HepG2 (cell line): Measurements from ENCODE around the gene ABHD4. TPM values are rescaled to one million over a fixed set of nuclear protein-coding genes. Genes with fewer than 3 reads are reported as not detected.

Experiments
- NONO ChIP-seq, 2 experiments: fragments of 450-650 bp in 1 of 2; sonication (generic) in 1 of 2; formaldehyde crosslinking in 1 of 2; IDR thresholded peaks in 1 of 2; conservative IDR thresholded peaks in 1 of 2; 2 replicates each; pipeline versions ENCODE4 v1.6.1 to v1.8.0; 2017 to 2022; ENCODE audit warnings: mild to moderate bottlenecking in 1 of 2, missing genetic modification reagents in 1 of 2, moderate library complexity in 1 of 2
- POGZ ChIP-seq: sonication (generic); formaldehyde crosslinking; IDR thresholded peaks from 2 replicates; pipeline ENCODE4 v1.4.0; 2020; ENCODE audit warnings: mild to moderate bottlenecking, missing genetic modification reagents
- STAT5B ChIP-seq: sonication (generic); formaldehyde crosslinking; IDR thresholded peaks from 2 replicates; pipeline ENCODE4 v1.4.0; 2020; ENCODE audit warnings: missing genetic modification reagents
- TARDBP ChIP-seq: sonication (generic); formaldehyde crosslinking; IDR thresholded peaks from 2 replicates; pipeline ENCODE4 v1.8.0; 2022; ENCODE audit warnings: mild to moderate bottlenecking, missing genetic modification reagents
- THAP11 ChIP-seq: IDR thresholded peaks from 2 replicates; pipeline ENCODE4 v1.6.1; 2016; ENCODE audit warnings: missing biosample characterization, missing genetic modification reagents
- YEATS4 ChIP-seq: sonication (generic); formaldehyde crosslinking; IDR thresholded peaks from 2 replicates; pipeline ENCODE4 v1.4.0; 2020; ENCODE audit warnings: missing genetic modification reagents, borderline replicate concordance
- ZFP36L1 ChIP-seq: sonication (generic); formaldehyde crosslinking; IDR thresholded peaks from 2 replicates; pipeline ENCODE4 v1.8.0; 2022; ENCODE audit warnings: mild to moderate bottlenecking, missing genetic modification reagents, moderate library complexity
- ZMAT3 ChIP-seq: sonication (generic); formaldehyde crosslinking; conservative IDR thresholded peaks from 2 replicates; pipeline ENCODE4 v1.7.0; 2021; ENCODE audit warnings: missing genetic modification reagents
- ZNF263 ChIP-seq: sonication (generic); formaldehyde crosslinking; IDR thresholded peaks from 2 replicates; pipeline ENCODE4 v1.4.0; 2020; ENCODE audit warnings: missing genetic modification reagents
- ZNF30 ChIP-seq: sonication (generic); formaldehyde crosslinking; IDR thresholded peaks from 2 replicates; pipeline ENCODE4 v1.5.0; 2020; ENCODE audit warnings: mild to moderate bottlenecking, missing genetic modification reagents
- ZNF430 ChIP-seq: sonication (generic); formaldehyde crosslinking; IDR thresholded peaks from 2 replicates; pipeline ENCODE4 v1.9.0; 2021; ENCODE audit warnings: mild to moderate bottlenecking, missing genetic modification reagents
- ZNF598 ChIP-seq: sonication (generic); formaldehyde crosslinking; IDR thresholded peaks from 2 replicates; pipeline ENCODE4 v1.5.1; 2020; ENCODE audit warnings: mild to moderate bottlenecking, missing genetic modification reagents, borderline replicate concordance
- ZNF768 ChIP-seq: sonication (generic); formaldehyde crosslinking; IDR thresholded peaks from 2 replicates; pipeline ENCODE4 v1.4.0; 2020; ENCODE audit warnings: missing genetic modification reagents
- ZNF777 ChIP-seq: sonication (generic); formaldehyde crosslinking; IDR thresholded peaks from 2 replicates; pipeline ENCODE4 v1.4.0; 2020; ENCODE audit warnings: missing genetic modification reagents
- ZNF891 ChIP-seq: sonication (generic); formaldehyde crosslinking; IDR thresholded peaks from 2 replicates; pipeline ENCODE4 v1.5.0; 2020; ENCODE audit warnings: mild to moderate bottlenecking, missing genetic modification reagents
- polyA plus RNA-seq, 8 experiments: library from polyadenylated mRNA; depleted of rRNA in 3 of 8; stranded (reverse) in 7 of 8; unstranded in 1 of 8; fragments of >200 nt; fragmentation: Illumina TruSeq in 4 of 8; extraction: Trizol in 4 of 8; gene quantifications; 2 replicates each; pipeline versions ENCODE4 v1.2.1 to v1.2.3, GENCODE V29; 2011 to 2016; ENCODE audit warnings: low read depth in 4 of 8, missing spikeins in 1 of 8, mixed read lengths in 1 of 8; ENCODE audit not compliant: insufficient read depth in 1 of 8
- total RNA-seq, 5 experiments: library from RNA; depleted of rRNA; stranded (reverse); fragments of >200 nt; fragmentation: Illumina TruSeq; extraction: Trizol; gene quantifications; 2 replicates each; pipeline ENCODE4 v1.2.3, GENCODE V29; 2016; ENCODE audit warnings: low read depth in 1 of 5
- TF ChIP-seq, protein P1 (sequence below): sonication (generic); formaldehyde crosslinking; IDR thresholded peaks from 2 replicates; pipeline ENCODE4 v1.5.0; 2020; ENCODE audit warnings: mild to moderate bottlenecking, low read depth, missing genetic modification reagents, borderline replicate concordance
- TF ChIP-seq, protein P2 (sequence below): sonication (generic); formaldehyde crosslinking; IDR thresholded peaks from 2 replicates; pipeline ENCODE4 v1.8.0; 2022; ENCODE audit warnings: mild to moderate bottlenecking, missing genetic modification reagents, borderline replicate concordance
- TF ChIP-seq, protein P3 (sequence below): sonication (generic); formaldehyde crosslinking; IDR thresholded peaks from 2 replicates; pipeline ENCODE4 v1.8.1; 2023; ENCODE audit warnings: missing genetic modification reagents, inconsistent platforms, borderline replicate concordance
- TF ChIP-seq, protein P4 (sequence below), 2 experiments: sonication (generic) in 1 of 2; formaldehyde crosslinking in 1 of 2; IDR thresholded peaks; 2 replicates each; pipeline versions ENCODE4 v1.5.1 to v1.6.1; 2011 to 2020; ENCODE audit warnings: borderline replicate concordance in 1 of 2, low read depth in 1 of 2, low read length in 1 of 2, mild to moderate bottlenecking in 1 of 2, missing genetic modification reagents in 1 of 2, moderate library complexity in 1 of 2
- TF ChIP-seq, protein P5 (sequence below): IDR thresholded peaks from 2 replicates; pipeline ENCODE4 v1.6.1; 2016; ENCODE audit warnings: missing compliant biosample characterization, missing genetic modification reagents, borderline replicate concordance

The ABHD4 gene
- total and polyA plus RNA-seq, 2 of the 13 experiments (the other 11 are each of a cell fraction or from before 2014, with no cell fraction given) = 16.1 to 47.5 TPM

DNA sequence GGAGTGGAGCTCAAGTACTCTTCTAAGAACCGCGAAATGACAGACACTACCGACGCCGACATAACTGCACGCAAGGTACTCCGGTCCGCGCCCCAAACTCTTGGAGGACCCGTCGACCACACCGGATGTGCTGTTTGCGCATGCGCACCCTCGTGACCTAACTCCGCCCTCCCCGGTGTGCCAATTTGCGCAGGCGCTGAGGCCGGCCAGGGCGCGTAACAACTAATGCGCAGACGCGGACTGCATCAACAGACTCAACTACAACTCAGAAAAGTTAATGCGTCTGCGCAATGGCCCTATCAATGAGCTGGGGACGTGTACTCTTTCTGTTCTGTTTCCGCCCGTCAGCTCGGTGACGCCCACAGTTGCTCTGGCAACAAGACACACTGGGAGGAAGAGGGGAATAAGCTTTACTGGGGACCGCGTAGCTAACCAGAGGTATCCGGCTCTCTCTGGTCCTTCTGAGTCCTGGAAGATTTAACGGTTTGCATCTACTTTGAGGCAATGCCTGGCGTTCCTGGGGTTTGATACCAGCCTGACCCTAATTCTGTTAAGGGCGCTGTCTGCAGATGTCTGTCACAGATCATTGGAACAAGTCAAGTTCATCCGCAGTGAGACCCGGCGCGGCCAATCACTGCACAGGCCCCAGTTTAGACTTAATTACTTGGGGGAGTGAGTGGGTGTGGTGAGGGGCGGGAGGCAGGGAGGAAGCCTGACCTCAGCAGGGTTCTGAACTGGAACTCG, 8.8 kb upstream of the ABHD4 start, which contains the start of gene DAD1 (continued):
- TF ChIP-seq, protein P1, sequence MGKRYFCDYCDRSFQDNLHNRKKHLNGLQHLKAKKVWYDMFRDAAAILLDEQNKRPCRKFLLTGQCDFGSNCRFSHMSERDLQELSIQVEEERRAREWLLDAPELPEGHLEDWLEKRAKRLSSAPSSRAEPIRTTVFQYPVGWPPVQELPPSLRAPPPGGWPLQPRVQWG (CRISPR knock-in tag) = no peak
- TF ChIP-seq, protein P2, sequence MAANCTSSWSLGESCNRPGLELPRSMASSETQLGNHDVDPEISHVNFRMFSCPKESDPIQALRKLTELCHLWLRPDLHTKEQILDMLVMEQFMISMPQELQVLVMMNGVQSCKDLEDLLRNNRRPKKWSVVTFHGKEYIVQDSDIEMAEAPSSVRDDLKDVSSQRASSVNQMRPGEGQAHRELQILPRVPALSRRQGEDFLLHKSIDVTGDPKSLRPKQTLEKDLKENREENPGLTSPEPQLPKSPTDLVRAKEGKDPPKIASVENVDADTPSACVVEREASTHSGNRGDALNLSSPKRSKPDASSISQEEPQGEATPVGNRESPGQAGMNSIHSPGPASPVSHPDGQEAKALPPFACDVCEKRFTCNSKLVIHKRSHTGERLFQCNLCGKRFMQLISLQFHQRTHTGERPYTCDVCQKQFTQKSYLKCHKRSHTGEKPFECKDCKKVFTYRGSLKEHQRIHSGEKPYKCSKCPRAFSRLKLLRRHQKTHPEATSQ (CRISPR knock-in tag) = no peak
- TF ChIP-seq, protein P3, sequence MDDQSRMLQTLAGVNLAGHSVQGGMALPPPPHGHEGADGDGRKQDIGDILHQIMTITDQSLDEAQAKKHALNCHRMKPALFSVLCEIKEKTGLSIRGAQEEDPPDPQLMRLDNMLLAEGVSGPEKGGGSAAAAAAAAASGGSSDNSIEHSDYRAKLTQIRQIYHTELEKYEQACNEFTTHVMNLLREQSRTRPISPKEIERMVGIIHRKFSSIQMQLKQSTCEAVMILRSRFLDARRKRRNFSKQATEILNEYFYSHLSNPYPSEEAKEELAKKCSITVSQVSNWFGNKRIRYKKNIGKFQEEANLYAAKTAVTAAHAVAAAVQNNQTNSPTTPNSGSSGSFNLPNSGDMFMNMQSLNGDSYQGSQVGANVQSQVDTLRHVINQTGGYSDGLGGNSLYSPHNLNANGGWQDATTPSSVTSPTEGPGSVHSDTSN = no peak
- TF ChIP-seq STAT5B (CRISPR knock-in tag) = 0 out of 2 replicates have a peak, but pooled peaks have one; percentile 74
- peak; percentile 93 for TF ChIP-seq ZMAT3 (CRISPR knock-in tag)
- peak; percentile 52; the same call in 1 of the 2 replicates for TF ChIP-seq ZNF263 (CRISPR knock-in tag)
- peak; percentile 96; the same call in 1 of the 2 replicates for TF ChIP-seq ZNF598 (CRISPR knock-in tag)
- TF ChIP-seq THAP11 = peak; percentile 94
- TF ChIP-seq, protein P4, sequence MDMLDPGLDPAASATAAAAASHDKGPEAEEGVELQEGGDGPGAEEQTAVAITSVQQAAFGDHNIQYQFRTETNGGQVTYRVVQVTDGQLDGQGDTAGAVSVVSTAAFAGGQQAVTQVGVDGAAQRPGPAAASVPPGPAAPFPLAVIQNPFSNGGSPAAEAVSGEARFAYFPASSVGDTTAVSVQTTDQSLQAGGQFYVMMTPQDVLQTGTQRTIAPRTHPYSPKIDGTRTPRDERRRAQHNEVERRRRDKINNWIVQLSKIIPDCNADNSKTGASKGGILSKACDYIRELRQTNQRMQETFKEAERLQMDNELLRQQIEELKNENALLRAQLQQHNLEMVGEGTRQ (IDR thresholded peaks at IDR 0.05; ENCODE audit: low read depth, low read length) = peak; percentile 70
- TF ChIP-seq, protein P4 (CRISPR knock-in tag; IDR thresholded peaks at IDR 0.05; ENCODE audit: borderline replicate concordance) = peak; percentile 85; the same call in 1 of the 2 replicates
- TF ChIP-seq ZFP36L1 (CRISPR knock-in tag) = peak; percentile 41; the same call in 1 of the 2 replicates
- no peak; the same call in 1 of the 2 replicates for TF ChIP-seq TARDBP (CRISPR knock-in tag)
- TF ChIP-seq, protein P5, sequence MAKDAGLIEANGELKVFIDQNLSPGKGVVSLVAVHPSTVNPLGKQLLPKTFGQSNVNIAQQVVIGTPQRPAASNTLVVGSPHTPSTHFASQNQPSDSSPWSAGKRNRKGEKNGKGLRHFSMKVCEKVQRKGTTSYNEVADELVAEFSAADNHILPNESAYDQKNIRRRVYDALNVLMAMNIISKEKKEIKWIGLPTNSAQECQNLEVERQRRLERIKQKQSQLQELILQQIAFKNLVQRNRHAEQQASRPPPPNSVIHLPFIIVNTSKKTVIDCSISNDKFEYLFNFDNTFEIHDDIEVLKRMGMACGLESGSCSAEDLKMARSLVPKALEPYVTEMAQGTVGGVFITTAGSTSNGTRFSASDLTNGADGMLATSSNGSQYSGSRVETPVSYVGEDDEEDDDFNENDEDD (CRISPR knock-in tag) = peak; percentile 45; the same call in 1 of the 2 replicates
- peak; percentile 68 for TF ChIP-seq ZNF768 (CRISPR knock-in tag)
- peak; percentile 60 for TF ChIP-seq POGZ (CRISPR knock-in tag)
- TF ChIP-seq NONO (IDR thresholded peaks at IDR 0.05) = no peak
- peak; percentile 82; the same call in 1 of the 2 replicates for TF ChIP-seq NONO (CRISPR knock-in tag; conservative IDR thresholded peaks at IDR 0.05)
- TF ChIP-seq ZNF777 (CRISPR knock-in tag) = peak; percentile 88
- TF ChIP-seq ZNF891 = peak; percentile 78; the same call in 1 of the 2 replicates
- TF ChIP-seq YEATS4 (CRISPR knock-in tag) = peak; percentile 92
- 0 out of 2 replicates have a peak, but pooled peaks have one; percentile 26 for TF ChIP-seq ZNF430 (CRISPR knock-in tag)
- TF ChIP-seq ZNF30 = no peak
